VCaP (cell line): ENCODE measurements around the gene ATP7A.
"Not testable (repeated sequence)": the region's sequence is repeated elsewhere in the genome, so short reads cannot be mapped to it uniquely, and the experiment has no call there.

Source experiments
- H3K27ac ChIP-seq: fragments of 450-650 bp; 2 replicates; pipeline ENCODE4 v1.5.1; 2017
- TF ChIP-seq, protein P1 (sequence below): fragments of 450-650 bp; conservative IDR thresholded peaks from 2 replicates; pipeline ENCODE4 v1.5.1; 2017; ENCODE audit warnings: mild to moderate bottlenecking, moderate library complexity

Gene ATP7A

DNA sequence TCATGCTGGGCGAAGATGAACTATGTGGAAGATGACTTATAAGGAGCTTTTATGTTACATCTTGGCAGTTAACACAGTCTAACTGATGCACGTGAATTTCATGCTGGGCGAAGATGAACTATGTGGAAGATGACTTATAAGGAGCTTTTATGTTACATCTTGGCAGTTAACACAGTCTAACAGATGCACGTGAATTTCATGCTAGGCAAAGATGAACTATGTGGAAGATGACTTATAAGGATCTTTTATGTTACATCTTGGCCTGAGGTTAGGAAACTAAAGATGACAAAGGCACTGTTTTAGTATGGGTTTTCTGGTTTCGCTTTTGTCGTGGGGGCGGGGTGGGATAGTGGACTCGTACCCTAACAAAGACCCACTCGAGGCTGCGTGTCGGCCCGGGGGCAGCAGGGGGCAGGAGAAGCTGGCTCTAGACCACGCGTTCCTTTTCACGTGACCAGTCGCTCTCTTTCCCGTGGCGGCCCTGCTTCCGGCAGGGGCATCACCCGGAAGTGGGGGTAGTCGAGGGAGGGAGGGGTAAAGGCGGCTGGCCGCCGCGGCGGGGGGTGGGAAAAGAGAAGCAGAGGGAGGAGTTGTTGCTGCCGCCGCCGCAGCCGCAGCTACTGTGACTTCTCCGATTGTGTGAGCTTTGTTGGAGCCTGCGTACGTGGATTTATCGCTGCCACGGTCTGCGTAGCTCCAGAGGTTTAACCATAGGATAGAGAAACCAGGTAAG lies at the start of gene ATP7A:
TSS of gene ATP7A (plus strand) at position 586 of the 733 bp plus-strand sequence. CDS start 60,949 bp downstream, outside the sequence.
- peak within 1 kb of the TSS; percentile 71 for H3K27ac ChIP-seq
- TF ChIP-seq, protein P1, sequence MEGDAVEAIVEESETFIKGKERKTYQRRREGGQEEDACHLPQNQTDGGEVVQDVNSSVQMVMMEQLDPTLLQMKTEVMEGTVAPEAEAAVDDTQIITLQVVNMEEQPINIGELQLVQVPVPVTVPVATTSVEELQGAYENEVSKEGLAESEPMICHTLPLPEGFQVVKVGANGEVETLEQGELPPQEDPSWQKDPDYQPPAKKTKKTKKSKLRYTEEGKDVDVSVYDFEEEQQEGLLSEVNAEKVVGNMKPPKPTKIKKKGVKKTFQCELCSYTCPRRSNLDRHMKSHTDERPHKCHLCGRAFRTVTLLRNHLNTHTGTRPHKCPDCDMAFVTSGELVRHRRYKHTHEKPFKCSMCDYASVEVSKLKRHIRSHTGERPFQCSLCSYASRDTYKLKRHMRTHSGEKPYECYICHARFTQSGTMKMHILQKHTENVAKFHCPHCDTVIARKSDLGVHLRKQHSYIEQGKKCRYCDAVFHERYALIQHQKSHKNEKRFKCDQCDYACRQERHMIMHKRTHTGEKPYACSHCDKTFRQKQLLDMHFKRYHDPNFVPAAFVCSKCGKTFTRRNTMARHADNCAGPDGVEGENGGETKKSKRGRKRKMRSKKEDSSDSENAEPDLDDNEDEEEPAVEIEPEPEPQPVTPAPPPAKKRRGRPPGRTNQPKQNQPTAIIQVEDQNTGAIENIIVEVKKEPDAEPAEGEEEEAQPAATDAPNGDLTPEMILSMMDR = peak; percentile 72

DNA sequence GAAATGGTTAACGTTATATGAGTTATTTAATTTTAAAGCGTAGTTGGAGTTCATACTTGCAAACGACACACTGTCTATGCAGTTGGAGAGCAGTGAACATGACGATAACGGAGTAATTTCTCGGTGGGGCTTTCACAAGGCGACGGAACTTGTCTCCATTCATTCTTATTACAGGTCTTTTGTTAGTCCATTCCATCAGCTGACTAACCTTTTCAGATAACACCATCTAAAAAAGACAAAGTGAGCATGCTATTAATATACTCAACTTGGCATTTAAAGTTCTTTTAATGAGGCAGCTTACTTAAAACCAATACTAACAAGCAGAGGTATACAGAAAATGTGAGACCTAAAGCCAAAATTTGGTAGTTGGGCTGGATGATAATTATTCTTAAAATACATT lies 35.1 kb upstream of the ATP7A start:
- TF ChIP-seq, protein P1 = no peak
- no peak overlapping the region for H3K27ac ChIP-seq

DNA sequence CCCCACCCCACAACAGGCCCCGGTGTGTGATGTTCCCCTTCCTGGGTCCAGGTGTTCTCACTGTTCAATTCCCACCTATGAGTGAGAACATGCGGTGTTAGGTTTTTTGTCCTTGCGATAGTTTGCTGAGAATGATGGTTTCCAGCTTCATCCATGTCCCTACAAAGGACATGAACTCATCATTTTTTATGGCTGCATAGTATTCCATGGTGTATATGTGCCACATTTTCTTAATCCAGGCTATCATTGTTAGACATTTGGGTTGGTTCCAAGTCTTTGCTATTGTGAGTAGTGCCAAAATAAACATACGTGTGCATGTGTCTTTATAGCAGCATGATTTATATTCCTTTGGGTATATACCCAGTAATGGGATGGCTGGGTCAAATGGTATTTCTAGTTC lies 29.1 kb upstream of the ATP7A start:
- not testable (repeated sequence) for H3K27ac ChIP-seq

DNA sequence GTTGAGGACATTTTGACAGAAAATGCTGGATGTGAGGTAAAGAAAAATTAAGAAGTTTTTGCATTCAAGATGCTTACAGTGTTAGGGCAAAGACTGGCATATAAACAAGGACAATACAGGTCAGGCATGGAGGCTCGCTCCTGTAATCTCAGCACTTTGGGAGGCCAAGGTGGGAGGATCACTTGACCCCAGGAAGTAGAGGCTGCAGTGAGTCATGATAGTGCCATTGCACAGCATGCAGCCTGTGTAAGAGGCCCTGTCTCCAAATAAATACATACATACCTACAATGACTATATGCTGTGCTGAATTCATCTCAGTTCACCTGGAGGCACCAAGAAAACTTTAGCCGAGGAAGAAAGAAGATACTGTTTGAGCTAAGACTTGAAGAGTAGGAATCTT lies 17.6 kb upstream of the ATP7A start:
- H3K27ac ChIP-seq = no peak overlapping the region
- TF ChIP-seq, protein P1 = no peak

DNA sequence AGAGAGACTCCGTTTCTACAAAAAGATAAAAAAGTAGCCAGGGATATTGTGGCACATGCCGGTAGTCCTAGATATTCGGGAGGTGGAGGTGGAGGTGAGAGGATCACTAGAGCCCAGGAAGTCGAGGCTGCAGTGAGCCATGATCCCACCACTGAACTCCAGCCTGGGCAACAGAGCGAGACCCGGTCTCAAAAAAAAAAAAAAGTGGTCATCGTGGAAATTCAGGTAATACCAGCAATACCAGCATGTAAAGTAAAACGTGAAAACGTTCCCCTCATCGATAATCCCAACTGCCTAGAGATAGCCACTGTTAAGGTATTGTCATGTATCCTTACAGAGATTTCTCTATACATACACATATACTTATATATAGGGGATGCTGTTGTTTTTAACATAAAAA lies 16.8 kb upstream of the ATP7A start:
- TF ChIP-seq, protein P1 = no peak
- no peak overlapping the region for H3K27ac ChIP-seq

DNA sequence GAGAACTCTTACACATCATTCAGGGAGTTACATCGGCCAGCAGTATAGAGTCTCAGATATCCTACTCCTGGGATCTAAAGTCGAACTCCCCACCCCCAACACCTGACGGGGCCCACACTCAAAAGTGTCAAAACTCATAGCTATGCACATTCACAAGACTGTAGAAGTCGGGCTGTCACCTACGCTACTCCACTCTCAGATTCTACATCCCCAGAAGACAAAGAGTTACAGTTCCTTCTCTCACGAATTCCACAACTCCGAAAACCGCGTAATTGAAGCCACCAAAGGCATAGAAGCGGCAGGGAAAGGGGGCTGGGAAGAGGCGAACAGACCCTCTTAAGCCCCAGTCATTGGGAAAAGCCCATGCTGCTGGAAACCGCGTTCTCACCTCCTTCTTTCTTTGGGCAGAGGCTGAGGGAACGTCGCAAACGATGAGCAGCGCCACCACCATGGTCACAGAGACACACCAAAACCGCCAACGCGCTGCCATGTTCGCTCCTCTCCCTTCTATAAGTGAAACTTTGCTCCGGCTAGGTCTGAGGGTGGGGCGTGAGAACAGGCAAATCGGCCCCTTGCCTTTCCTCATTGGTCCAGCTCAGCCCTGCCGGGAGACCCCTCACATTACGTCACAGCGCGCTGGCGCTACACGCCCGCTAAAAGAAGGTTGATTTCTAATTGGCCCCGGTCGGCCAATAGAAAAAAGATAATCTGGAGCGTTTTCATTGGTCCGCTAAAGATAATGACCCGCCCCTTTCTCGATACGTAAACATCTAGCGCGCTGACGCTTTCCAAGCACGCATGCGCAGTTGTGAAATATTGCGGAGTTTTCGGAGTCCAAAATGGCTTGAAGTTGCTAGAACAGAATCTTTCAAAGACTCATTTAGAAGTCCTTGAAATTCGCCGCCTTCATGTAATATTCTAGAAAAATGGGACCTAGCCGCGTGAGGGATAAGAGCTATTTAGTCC lies 15.3 kb upstream of the ATP7A start, which contains the start of gene MAGT1:
TSS of gene MAGT1 (minus strand) at position 515 of the 966 bp plus-strand sequence. CDS start at position 490, 25 bp downstream.
- TF ChIP-seq, protein P1 = no peak
- peak within 1 kb of the TSS; percentile 81 for H3K27ac ChIP-seq

DNA sequence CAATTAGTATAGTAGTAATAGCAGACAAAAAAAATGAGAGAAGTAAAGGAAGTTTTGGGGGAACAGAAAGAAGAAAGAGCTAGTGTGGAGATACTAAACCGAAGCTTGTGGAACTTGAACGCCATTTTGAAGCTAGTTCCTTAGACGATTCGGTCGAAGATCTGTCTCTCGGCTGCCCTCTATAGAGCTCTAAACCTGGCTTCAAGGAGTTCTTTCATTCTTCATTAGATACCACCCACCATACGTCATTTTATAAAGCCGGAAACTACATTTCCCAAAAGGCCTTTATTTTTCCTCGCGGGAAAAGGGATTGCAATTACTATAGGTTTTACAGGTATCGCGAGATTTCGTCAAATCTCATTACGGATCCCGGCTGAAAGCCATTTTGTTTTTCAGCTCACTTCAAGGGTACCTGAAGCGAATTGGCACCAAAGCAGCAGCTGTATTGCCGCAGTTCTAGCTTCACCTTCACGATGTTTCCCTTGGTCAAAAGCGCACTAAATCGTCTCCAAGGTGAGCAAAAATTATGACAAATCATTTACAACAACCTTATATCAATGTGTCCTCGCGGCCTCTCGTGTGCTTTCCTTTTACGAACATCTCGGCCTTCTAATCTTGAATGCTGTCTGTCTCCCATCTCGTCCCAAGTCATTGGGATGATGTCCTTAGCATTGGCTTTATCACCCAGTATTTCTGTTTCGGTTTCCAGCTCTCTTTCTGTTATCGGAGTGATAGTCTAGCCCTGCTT lies 11.2 kb upstream of the ATP7A start, which contains the start of gene COX7B:
TSS of gene COX7B (plus strand) at position 388 of the 748 bp plus-strand sequence. CDS start at position 474, 86 bp downstream.
- TF ChIP-seq, protein P1 = peak; percentile 64
- H3K27ac ChIP-seq = peak within 1 kb of the TSS; percentile 89
